Stimulated activated naive CD8-positive, alpha-beta T cell treated with anti-CD3 and anti-CD28 coated beads, Interleukin-15, Interleukin-2, amounts not matched to agents 100 U/mL and 50 U/mL, for 24 hours (primary cell): Measurements from ENCODE around the gene SPATA24.
"Not testable (repeated sequence)": the region's sequence is repeated elsewhere in the genome, so short reads cannot be mapped to it uniquely, and the experiment has no call there.

Experiments used
- ATAC-seq: fragments of 150-1000 bp; cut with Tn5 transposase; one replicate; pipeline ENCODE4 v1.10.0; 2021
- DNase-seq: peaks from one replicate; pipeline ENCODE4 v3.0.0; 2021

SPATA24 gene

DNA sequence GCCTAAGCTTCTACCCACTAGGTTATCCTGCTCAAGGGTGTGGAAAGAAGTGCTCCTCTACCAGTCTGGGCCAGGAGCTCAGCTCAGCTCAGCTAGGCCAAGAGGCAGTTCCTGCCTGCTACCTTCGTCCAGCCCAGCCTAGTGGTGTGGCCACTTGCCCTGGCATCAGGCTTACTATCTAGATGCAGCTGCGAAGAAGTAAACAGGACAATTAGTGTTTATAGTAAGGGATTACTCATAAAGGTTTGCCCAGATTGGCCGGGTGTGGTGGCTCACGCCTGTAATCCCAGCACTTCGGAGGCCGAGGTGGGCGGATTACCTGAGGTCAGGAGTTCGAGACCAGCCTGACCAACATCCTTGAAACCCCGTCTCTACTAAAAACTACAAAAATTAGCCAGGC lies 12.8 kb upstream of the SPATA24 start:
- DNase-seq (no peak), ATAC-seq (no peak)

DNA sequence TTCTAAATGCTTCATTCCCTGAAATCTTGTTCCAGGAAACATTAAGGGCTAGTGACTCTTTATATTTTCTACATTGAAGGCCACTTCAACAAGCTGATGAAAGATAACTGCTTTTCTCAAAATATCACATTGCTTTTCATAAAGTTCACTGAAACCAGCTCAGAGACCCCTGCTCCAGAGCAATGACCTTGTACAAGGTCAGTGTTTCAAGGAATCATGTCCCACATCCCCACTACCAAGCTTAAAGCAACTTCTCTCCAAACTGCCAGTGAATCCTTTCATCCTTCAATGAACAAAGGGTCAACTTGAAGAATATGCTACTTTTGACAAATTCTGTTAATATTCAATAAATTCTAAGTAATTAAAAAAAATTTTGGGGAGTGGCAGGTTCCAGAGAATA lies 12.0 kb upstream of the SPATA24 start:
- ATAC-seq (no peak), DNase-seq (no peak)

DNA sequence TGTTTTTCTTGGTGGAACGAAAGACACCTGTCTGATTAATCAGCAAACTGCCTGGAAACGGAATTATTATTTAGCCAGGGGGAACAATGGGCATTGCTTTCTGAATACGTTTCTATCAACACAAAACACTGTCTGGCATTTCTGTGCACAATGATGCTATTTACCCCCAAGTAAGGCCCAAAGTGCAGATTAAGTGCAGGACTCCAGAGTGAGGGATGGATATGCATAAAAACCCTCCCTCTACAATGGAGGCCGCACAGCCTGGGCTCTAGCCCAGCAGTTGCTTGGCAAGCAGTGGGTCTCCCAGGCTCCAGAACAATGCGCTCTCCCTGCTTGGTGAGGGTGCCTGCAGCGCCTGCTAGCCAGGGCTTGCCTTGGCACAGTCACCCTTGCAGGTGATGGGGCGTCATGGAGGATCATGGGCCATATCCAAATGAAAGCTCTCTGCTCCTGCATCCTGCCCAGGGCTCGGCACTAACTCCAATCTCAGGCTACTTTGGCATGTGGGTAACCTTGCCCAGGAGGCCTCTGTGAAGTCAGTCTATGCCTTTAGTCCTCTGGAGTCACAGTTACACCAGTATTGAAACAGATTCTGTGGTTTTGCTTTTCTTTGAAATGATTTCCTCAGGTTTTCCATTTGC lies 11.5 kb upstream of the SPATA24 start:
- peak; percentile 53 for DNase-seq
- ATAC-seq, result peak; percentile 82

DNA sequence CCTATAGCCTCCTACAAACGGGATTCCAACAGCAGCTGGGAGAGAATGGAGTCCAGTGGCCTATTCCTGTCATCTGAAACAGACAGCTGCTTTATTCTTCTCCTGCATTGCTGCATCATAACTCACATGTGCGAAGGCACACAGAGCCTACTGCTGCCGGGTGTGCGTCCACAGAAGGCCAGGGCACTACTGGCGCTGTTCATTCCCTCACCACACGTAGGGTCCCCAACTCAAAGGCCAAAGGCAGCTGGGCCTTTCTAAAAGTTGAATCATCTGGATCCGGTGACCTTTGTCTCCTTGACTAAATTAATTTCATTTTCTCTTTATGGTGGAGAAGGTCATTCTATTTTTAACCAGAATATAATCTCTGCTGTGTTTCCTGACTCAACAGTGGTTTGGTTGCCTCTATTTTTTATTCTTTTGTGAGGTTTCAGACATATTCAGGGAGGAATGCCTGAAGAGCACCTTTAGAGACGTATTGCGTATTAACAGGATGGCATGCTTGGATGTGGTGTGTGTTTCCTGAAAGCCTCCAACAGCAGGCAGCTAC lies 10.8 kb upstream of the SPATA24 start:
- peak; percentile 58 for ATAC-seq
- peak; percentile 48 for DNase-seq

DNA sequence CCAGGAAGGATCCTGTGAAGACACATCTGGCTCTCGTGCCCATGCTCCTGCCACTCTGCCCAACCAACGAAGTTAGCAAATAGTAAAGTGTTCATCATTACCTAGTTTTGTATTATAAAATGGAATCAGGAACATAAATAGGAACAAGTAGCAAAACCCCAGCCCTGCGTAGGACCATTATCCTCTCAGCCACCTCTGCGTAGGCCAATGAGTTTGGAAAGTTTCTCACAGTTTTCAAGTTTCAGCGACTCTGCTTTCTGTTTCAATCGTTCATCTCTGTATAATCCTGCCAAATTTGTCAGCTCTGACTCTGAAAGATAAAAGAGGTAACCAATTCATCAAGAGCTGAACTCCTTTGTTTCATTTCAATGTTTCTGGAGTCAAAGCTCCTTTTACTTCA lies 10.1 kb upstream of the SPATA24 start:
- ATAC-seq (peak; percentile 25), DNase-seq (peak; percentile 17)

DNA sequence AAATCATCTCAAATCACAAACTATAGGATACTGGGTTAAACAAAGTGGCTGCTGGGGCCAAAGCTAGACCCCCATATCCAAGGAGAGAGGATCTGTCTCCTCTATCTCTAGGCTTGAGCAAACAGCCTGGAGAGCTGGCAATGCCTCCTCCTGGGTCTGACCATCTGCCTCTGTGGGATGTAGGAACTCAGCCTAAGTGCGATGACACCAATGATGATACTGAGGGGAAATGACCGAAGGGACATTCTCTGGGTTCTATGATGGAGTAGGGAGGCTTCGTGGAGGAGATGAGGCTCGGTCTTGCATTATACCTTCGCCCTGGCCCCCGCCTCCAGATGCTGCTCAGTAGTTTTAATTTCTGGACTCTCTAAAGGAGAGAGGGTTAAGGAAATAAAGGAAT lies 9.3 kb upstream of the SPATA24 start:
- DNase-seq (no peak), ATAC-seq (no peak)

DNA sequence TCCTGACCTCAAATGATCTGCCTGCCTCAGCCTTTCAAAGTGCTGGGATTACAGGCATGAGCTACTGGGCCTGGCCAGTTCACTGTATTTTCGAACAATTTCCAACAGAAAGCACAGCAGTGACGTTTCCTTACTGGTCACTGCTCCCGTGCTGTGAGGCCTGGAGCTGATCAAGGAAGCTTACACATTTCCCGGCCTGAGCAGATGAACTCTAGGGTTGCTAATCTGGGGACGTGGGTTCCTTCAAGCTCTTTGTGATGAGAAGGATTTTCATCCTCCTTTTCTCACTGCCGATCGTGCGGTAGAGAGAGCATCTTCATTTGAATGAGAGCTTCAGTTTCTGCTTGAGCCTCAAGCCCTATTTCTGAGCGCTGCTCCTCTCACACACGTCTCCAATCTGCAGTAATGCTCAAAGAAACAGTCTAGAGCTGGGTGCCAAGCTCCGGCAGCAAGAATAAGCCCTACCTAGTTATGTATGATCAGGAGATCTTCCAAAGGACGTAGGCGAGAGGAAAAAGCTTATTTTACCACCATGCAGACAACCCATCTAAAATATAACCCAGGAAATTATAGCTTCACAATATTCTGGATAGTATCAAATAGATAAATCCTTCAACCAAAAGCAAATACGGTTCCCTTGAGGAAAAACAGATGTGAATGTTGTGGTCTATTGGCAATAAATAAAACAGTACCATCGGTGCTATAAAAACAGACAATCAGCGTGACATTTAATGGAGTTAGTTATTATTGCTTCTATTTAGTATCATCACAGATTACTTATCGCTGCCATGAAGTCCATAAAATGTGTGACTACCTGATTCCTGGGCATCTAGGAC lies 7.3 kb upstream of the SPATA24 start:
- no peak for DNase-seq
- ATAC-seq, result no peak

DNA sequence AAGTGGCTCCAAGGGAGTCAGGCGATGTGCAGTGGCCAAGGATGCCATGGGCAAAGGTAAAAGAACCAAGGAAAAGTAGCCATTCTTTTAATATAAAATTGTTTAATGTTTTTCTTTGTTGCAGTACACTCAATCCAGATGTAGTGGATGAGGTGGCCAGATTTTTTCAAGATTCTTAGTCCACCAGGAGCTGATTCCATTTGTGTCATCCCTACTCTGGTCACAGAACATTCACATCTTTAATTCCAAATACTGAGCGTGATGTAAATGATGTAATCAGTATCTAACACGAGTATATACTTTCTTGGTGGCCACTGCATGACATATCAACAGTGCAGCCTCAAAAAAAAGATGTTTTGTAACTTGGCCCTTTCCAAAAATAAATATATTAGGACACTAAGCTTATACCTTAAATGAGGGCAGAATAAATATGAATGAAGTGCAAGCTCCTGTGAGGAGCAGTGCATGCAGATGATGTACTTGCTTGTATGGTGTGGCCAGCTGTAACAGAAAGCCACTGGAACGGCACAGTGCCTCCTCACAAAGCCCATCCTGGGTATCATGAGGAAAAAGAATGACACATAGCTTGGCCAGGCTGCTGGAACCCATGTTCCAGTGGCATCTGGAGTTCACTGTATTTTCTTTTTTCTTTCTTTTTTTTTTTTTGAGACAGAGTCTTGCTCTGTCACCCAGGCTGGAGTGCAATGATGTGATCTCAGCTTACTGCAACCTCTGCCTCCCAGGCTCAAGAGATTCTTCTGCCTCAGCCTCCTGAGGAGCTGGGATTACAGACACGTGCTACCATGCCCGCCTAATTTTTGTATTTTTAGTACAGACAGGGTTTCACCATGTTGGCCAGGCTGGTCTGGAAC lies 6.5 kb upstream of the SPATA24 start:
- DNase-seq (no peak), ATAC-seq (no peak)

DNA sequence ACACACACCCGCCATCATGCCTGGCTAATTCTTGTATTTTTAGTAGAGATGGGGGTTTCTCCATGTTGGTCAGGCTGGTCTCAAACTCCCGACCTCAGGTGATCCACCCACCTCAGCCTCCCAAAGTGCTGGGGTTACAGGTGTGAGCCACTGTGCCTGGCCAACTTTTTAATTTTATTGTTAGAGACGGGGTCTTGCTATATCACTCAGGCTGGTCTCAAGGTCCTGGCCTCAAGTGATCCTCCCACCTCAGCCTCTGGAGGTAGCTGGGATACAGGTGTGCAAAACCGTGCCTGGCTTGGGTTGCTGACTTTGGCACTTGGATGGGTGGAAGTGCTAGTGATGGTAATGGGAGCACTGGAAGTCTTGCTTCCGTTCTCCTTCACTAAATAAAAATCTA lies 5.2 kb upstream of the SPATA24 start:
- not testable (repeated sequence) for DNase-seq

DNA sequence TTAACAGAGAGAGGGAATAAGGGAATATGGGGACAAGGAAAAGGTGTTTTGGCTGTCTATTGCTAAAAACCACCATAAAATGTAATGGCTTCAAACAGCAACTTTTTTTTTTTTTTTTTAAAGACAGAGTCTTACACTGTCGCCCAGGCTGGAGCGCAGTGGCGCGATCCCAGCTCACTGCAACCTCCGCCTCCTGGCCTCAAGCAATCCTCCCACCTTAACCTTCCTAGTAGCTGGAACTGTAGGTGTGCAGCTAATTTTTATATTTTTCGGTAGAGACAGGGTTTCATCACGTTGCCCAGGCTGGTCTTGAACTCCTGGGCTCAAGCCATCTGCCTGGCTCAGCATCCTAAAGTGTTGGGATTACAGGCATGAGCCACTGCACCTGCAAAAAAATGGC lies 4.3 kb upstream of the SPATA24 start:
- ATAC-seq, result no peak

More for the DNA sequence above, 5.2 kb upstream of the SPATA24 start:
- not testable (repeated sequence) for ATAC-seq

DNA sequence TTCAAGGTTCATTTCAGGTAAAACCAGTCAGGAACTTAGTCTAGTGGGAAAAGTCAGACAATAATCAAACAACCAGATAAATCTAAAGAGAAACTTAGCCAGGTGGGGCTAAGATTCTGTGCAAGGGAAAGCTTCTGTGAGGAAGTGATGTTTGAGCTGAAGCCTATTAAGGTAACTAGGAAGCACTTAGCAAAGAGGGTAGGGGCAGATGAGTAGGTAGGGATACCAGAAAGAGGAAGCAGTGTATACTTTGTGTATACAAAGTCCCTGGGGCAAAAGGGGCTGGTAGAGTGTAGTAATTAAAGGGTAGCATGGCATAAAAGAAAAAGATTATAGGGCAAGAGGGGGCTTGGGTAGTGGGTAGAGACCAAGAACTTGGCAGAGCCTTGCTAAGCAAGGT lies 3.6 kb upstream of the SPATA24 start:
- ATAC-seq (no peak), DNase-seq (no peak)

More for the DNA sequence above, 4.3 kb upstream of the SPATA24 start:
- DNase-seq, result no peak

DNA sequence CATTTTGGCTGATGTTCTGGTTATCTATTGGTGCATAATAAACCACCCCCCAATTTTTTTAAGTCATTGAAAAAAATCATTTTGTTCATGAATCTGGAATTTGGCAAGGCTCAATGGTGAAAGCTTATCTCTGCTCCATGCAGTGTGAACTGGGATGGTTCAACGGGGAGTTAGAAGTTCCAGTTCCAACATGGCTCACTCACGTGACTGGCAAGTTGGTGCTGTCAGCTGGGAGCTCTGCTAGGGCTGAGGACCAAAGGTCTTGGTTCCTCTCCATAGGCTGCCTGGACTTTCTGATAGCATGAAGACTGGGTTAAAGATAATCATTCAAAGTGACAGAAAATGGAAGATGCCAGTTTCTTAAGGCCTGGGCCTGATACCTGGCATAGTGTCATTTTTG lies 3.1 kb upstream of the SPATA24 start:
- ATAC-seq (no peak), DNase-seq (no peak)

DNA sequence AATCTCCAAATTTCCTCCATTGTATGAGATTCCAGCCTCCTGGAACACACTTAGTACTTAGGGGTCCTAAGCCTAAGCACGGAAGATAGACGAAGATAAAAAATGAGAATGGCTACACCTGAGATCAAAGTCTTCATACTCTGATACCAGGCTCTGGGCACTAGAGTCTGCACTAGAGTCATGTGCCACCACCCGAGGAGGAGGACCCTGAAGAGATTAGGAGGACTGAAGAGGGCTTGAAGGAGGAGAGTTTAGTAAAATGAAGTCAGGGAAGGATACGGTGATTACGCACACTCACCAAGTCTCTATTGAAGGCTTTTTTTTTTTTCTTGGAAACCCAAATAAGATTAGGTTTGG lies 573 bp upstream of the SPATA24 start:
- DNase-seq (no peak), ATAC-seq (no peak)

DNA sequence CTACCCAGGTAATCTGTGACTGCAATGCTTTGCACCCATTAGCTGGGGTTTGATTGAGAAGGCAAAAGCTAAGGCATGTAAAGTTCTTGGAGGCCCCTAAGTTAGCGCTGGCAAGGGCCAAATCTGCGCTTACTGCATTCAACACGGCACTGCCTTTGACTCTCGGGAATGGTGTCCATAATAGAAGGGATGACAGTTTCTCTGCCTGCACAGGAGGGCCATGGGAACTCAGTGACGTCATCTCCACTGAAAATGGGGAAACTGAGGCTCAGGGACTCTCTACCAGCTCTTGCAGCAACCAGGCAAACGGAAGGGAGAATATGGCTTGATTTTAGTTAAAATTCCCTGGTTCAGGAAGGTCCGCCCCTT lies 487 bp downstream of the SPATA24 start:
- no peak for ATAC-seq
- DNase-seq, result no peak

DNA sequence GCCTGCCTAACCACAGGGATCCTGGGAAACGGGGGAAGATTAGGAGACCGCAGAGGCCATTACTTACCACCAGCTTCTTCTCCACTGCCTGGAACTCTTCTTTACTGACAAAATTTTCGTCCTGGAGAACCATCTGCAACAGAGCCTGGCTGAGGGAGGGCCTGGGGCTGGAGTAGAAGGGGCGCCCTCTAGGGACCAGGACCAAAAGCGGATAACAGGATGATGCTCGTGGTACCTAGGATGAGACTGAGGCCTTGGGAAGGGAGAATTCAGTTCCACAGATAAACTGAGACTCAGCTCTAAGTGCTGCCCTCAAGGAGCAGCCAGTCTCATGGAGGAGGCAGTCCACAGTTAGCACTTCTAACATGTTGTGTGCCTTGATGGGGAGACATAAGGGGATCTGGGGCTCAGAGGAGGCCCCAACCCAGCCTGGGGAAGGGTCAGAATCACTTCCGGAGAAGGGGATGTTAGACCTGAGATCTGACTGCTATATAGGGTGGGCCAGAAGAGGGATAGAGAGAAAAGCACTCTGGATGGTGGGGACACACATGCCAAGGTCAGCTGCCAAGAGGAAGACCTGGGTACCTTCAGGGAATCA lies 1.2 kb downstream of the SPATA24 start:
- no peak for ATAC-seq
- DNase-seq, result peak; percentile 61

DNA sequence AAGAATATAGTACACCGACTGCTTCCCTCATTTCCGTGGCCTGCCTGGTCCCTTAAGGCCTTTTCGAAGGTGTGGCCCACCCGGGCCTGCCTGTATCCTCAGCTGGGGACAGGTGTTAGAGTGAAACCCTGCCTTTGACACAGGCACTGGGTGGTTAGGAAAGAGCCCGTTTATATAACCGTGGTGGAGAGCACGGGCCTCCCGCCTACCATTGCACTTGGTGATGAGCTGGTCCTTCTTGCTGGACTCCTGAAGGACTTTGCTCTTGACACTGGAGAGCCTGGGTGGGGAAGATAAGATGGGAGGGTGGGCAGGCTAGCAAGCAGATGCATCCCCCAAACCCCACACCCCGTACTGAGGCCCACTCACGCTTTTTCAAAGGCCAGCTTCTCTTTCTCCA lies 2.3 kb downstream of the SPATA24 start:
- DNase-seq (no peak), ATAC-seq (no peak)

DNA sequence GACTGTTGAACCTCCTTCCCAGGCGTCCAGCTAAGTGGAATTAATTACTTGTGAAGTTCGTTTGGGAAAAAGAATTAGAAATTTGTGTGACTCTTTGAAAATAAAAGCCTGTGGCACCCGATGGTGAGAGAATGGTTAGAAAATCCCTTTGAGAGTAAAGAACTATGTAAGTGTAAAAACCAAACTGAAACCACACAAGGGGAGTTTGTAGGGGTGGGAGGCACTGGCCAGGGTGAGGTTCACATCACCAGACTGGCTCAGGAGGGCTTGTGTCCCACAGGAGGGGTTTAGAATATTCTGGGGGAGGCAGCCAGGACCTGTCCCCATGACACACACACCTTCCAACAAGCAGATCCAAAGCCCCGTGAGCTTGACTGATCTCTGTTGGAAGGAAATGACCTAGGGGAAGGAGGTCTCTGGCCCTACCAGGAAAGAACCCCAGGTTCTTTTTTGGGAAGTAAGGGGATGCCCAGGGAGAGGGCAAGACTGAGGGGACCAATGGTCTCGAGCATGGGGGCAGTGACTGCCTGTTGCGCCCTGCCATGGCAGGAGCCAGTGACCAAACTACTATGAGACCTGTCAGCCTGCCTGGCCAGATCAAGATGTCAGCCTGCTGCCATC lies 4.3 kb downstream of the SPATA24 start:
- peak; percentile 11 for ATAC-seq
- no peak for DNase-seq

DNA sequence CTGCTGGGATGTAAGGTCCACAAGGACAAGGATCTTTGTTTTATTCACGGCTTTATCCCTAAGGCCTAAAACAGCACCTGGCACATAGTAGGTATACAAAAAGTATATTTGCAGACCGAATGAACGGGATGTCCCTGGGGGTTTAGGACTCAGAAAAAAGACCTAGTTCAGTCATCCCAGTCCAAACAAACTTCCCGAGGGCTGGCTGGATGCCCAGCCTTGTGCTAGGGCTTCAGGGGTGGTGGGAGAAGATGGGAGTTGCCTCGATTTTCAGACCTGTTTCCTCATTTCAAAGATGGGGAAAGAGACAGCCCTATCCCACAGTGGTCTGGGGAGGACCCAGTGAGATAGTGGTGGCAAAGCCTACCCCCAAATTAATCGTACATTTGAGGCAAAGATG lies 6.0 kb downstream of the SPATA24 start:
- ATAC-seq, result no peak

DNA sequence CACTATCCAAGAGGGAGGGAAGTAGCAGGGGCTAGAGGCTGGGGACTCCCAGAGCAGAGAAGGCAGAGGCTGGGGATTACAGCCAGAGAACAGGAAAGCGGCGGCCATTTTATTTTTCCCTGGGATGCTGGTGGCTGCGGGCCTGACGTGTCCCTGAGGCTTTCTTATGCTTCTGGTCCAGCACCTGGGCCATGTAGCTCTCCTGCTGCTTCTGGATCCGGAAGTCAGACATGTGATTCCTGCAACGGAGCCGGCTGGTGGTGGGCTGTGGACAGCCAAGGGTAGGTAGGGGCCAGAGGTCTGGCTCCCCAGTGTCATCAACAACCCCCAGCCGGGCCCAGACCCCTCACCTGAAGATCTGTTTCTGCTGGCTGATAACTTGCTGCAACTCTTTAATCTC lies 7.2 kb downstream of the SPATA24 start:
- DNase-seq (no peak), ATAC-seq (no peak)

More for the DNA sequence above, 6.0 kb downstream of the SPATA24 start:
- DNase-seq, result no peak

DNA sequence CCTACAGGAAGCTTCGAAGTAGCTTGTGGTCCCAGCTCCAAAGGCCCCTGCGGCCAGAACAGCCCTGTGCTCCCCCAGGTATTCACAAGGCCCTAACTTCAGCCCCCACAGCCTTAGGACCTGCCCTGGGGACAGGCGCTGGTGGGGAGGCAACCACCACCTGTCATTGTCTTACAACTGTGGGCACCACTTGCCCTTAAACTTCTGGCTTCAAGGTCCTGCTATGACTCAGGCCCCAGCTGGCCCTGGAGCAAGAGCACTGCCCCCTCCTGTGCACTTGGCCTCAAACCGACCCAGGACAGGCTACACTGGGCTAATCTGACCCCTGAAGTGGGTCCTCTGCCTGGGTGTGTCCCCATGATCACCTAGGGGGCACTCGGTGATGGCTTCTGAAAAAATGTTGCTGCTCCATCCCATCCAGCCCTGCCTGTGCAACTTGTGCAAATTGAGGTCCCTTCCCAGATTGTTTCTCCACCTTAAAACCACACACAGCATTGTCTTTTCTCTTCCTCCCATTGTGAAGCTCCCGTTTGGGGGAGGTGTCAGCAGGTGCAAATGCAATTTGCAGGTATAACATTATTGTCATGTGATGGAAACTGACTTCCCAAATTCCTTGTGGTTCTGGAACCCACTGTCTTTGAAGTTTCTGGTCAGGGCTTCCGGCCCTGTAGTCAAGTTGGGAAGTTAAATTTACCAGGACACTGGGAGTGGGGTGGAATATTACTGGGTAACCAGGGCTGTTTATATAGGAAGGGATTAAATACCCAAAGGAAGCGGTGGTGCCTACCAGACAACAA lies 7.8 kb downstream of the SPATA24 start:
- no peak for ATAC-seq

More for the DNA sequence above, 7.8 kb downstream of the SPATA24 start:
- no peak for DNase-seq
